Heart left ventricle (tissue), 13 donors: ENCODE measurements around the gene AKAP6.

Experiments used
- POLR2A ChIP-seq, 2 donors: fragments of 450-650 bp; IDR thresholded peaks; one replicate each; pipeline ENCODE4 v1.6.1; 2017; ENCODE audit warnings: antibody characterized with exemption in 2 of 2, mild to moderate bottlenecking in 2 of 2, moderate library complexity in 2 of 2
- TF ChIP-seq, protein P1 (sequence below), 12 donors: fragments of 200-600 bp; sonication (generic) in 4 of 12; IDR thresholded peaks; one replicate each; pipeline versions ENCODE4 v1.5.0 to v1.8.0; 2018 to 2022; ENCODE audit warnings: antibody characterized with exemption in 12 of 12, mild to moderate bottlenecking in 5 of 12
- donor health status: ischemic (EF 13 %, LVEDD 7.1; RV severe dilation, severe dysfunction).
- donor health status: DM: no; HTN: yes; CAD: no.
- donor health status: DM: no; HTN: no; CAD: no.
- donor health status: ischemic (EF 25% LVEDD 6.9; RV normal size, moderate dysfunction).
- donor health status: ischemic (EF 25% LVEDD 5.7; RV mildly dilated, moderate dysfunction).
- donor health status: ischemic (EF 35%, LVEDD 5.7; RV mildly dilated, moderate dysfunction).
- donor health status: nonischemic (EF 11% LVEDD 7.7; RV severe dilation, severe dysfunction).
- donor health status: DM: yes; HTN: yes; CAD: no.
- donor health status: PGD.
- donor health status: ischemic (EF 29% LVEDD 5.4; RV normal size, mild dysfunction).
- donor health status: nonischemic (EF 23%, LVEDD 6.1; RV moderate dilation, normal function).

DNA sequence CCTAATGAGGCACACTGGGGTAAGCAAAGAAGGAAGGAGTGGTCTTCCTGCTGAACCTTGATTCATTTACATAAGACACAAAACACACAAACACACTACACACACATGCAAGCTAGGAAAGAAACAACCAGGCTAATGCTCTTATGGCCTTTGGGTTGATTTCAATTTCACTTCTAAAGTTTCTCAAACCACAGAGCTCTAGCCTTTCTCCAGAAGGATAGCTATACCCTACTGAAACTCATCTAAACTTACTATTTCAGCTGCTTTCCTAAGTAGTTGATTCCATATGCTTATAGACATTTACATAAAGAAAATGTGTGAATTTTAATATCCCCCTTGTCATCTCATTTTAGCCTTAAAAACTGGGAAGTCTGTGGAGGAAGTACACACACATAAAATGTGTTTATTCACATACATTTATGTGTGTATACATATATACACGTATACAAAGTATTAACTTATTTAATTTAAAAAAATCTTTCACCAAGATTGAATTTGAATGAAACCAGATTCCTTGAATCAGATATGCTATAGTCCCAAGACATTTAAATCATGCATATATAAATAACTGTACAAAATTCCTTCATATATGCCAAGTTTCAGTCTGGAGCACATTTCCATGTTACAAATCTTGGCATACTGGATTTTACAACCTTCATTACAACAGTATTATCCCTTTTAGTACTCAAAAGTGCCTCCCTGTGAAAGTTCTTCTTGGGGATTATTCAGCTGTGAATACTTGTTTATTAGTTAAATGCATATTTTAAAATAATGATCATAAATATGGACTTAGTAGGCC, 377.8 kb downstream of the AKAP6 start:
- no peak for TF ChIP-seq POLR2A (IDR thresholded peaks at IDR 0.05)
- TF ChIP-seq, protein P1, sequence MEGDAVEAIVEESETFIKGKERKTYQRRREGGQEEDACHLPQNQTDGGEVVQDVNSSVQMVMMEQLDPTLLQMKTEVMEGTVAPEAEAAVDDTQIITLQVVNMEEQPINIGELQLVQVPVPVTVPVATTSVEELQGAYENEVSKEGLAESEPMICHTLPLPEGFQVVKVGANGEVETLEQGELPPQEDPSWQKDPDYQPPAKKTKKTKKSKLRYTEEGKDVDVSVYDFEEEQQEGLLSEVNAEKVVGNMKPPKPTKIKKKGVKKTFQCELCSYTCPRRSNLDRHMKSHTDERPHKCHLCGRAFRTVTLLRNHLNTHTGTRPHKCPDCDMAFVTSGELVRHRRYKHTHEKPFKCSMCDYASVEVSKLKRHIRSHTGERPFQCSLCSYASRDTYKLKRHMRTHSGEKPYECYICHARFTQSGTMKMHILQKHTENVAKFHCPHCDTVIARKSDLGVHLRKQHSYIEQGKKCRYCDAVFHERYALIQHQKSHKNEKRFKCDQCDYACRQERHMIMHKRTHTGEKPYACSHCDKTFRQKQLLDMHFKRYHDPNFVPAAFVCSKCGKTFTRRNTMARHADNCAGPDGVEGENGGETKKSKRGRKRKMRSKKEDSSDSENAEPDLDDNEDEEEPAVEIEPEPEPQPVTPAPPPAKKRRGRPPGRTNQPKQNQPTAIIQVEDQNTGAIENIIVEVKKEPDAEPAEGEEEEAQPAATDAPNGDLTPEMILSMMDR (IDR thresholded peaks at IDR 0.05) = no peak
